GM19240 (cell line): Measurements from ENCODE around the gene SUSD3.

Source experiments
- DNase-seq: peaks from one replicate; pipeline ENCODE4 v3.0.0; 2011; ENCODE audit warnings: low spot score; ENCODE audit not compliant: insufficient read length

Gene SUSD3

DNA sequence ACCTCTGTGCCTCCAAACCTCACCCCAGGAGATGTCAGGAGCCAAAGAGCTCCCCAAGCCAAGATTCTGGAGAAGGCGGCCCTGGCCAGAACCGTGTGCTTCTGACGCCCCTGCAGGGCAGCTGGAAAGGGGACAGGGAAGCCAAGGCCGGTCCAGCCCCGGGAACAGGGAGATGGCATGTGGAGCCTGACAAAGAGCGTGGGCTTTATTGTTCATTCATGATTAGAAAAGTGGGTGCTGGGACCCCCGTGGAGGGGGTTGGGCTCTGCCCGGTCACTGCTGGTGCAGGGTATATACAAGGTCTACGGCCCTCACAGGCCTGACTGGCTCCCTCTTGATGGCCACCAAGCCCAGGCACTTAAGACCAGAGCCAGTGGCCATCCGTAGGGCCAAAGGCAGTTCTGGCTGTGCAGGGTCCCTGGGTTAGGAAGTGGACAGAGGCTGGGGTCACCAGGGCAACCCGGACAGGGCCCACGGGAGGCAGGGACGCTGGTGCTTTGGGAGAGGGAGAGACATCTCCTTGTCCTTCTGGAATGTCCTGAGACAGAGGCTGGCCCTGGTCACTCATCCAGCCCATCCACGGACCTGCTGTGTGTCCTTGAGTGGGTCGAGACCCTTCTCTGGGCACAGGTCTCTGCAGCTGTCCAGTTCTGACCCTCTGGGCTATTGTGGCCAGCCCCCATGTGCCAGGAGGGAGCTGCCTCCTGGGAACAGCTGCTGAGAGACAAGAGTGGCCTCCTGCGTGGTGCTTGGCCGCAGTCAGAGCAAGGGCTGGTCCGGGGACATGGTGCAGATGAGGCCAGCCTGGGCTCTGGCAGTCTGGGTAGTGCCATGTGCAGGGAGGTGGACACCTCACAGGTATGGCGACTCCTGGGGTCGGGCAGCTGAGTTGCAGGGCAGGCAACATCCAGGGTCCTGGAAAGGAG lies 63.1 kb downstream of the SUSD3 start:
- no peak for DNase-seq

DNA sequence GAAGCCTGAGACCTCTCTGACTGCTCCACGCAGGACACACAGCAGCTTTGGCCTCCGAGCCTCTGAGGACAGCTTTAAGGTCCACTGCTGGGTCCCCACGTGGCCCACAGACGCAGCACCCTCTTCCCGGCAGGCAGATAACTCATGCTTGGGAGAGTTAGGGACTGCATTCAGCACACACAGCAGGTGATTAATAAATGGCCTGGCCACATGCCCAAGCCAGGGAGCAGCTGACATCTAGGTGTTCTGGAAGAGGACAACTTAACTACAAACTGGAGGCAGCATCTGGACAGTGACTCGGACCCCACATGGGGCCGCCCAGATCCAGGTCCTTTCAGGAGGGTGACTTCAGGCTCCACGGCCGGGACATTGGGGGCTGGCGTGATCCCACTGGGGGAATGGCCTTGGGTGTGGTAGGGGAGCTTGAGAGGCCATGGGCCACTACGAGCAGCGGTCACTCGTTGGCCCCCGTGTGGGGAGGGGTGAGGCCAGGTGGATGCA lies 64.3 kb downstream of the SUSD3 start:
- DNase-seq, result no peak

DNA sequence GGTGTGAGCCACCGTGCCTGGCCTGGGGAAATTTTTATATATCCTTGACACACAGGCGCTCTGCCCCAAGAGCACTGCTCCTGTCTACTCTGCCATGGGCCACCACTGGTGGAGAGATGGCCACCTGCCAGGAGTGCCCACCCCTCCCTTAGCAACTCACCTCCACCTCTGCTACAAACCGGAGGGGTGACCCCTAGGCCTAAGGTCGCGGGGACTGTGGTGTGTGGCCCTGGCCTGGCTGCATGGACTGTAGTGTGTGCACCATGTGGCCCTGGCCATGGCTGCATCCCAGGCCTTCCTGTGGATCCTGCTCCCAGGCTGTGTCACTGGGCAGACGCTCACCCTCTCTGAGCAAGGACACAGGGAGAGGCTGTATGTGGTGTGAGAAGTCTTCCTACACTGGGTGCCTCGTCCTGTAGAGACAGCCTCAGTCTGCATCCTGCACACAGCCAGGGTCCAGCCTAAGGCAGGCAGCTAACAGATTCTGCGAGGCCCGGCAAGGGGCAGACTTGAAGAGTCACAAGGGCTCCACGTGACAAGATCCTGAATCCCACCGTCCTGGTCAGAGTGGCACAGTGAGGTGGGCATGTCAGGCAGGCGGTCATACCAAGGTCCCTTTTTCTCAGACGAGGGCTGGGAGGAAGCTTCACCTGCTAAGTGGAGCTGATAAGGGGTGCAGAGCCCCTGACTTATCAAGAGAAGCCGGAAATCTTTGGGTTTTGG lies 65.2 kb downstream of the SUSD3 start:
- DNase-seq, result no peak

GRCh38 chr9:93124793-93125192 lies 66.3 kb downstream of the SUSD3 start:
- no peak for DNase-seq

DNA sequence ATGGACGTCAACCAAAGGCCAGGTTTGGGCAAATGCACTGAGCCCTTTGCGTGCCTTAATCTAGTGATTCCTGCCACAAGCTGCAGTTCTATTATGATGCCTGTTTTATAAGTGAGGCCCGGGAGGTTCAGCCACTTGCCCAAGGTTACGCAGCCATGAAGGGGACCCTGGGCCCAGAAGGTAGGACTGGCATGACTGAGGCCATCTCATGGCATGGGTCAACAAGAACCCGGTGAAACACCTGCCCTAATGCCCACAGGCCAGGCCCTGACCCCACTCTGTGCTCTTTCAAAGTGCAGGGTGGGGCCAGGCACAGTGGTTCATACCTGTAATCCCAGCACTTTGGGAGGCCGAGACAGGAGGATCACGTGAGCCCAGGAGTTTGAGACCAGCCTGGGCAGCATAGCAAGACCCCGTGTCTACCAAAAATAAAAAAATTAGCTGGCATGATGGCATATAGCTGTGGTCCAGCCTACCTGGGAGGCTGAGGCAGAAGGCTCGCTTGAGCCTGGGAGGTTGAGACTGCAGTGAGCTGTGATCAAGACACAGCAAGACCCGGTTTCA lies 66.9 kb downstream of the SUSD3 start:
- DNase-seq, result no peak

DNA sequence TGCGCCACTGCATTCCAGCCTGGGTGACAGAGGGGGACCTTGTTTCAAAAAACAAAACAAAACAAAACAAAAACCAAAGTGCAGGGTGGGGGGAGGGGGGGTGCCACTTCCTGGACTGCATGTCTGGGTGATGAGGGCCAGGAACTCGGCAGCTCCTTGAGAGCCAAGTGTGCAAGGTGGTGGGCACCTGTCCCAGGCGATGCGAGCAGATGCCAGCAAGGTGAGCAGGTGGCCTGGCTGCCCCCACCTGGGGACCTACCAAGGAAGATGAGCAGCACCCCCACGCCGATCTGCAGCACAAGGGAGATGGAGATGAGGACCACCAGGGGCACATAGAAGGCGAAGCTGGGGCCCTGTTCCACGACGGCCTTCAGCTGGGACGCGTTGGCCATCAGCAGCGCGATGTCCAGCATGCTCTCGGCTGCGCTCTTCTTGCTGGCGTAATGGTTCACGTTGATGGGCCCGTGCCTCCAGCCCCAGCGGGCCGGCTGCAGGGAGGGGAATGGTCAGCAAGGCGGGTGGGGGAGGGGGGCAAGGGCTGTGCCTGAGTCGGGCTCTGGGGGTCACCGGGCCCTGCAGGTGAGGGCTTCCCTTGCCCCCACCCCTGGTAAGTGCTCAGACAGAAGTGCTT lies 67.8 kb downstream of the SUSD3 start:
- no peak for DNase-seq

DNA sequence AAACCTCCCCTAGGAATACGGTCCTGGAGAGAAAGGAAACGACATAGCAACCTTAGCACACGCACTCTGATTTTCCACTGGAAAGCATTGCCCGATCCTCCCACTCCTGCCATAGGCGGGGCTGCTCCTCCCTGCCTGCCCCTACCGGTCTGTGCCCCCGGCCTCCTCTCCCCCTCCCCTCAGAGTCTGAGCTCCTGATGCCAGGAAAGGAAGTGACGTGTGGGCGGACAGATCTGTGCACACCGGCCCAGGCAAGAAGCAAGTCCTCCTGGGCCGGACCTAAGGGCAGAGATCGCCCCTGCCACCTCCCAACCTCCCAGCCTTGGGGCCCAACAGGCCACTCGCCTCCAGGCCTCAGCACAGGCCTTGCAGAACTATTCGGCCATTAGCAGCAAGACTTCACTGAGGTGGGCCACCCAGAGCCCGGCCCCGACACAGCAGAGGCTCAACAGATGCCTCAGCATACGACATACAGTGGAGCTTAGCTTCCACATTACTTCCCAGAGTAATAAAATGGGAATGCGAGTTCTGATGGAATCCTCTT lies 68.4 kb downstream of the SUSD3 start:
- no peak for DNase-seq

GRCh38 chr9:93127395-93127911 lies 69.0 kb downstream of the SUSD3 start:
- DNase-seq, result no peak

DNA sequence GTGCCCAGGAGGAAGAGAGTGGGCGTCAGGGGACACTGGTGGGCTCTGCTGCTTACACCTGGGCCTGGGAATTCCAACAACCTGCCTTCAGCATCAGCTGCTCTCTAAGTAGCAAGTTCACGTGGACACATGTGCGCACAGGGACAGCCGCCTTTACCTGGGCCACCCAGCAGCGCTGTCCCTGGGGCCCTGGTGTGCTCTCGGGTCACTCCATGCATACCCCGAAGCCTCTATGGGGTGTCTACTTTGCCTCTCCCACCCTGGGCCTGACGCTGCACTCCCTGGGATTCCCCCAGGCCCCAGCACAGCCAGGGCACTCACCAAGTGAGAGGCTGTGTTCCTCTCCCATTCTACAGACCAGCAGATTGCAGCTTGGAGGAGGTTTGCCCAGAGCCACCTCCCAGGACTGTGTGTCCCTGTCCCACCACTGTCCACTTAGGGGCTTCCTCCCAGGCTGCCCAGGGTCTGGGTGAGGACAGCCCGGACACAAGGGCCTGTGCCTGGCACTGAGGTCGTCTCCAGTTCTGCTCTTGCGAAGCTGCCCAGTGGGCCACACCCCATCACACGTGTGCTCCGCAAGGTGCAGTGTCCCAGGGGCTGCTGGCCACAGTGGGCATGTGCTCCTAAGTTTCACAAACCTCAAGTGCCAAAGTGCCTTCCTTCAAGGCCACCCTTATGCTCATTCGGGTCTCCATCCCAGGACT lies 69.7 kb downstream of the SUSD3 start:
- no peak for DNase-seq

DNA sequence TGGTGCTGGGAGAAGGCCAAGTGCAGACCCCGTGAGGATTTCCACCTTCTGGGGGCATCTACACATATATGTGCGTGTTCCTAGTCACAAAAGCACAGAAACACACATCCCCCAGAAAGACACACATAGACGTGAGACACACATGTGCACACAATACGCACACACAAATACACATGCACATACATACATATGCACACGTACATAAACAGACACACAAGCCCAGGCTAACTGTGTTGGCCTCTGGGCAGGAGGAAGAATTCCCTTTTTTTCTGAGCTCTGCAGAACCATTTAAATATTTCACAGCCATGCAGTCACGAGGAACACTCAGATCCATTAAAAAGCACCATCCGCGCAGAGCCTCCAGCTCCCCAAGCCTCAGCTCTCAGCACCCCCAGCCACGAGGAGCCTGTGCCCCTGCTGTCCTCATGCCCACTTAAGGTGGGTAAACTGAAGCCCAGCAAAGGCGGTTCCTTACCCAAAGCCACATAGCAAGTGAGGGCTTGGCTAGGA lies 70.3 kb downstream of the SUSD3 start:
- DNase-seq, result no peak

DNA sequence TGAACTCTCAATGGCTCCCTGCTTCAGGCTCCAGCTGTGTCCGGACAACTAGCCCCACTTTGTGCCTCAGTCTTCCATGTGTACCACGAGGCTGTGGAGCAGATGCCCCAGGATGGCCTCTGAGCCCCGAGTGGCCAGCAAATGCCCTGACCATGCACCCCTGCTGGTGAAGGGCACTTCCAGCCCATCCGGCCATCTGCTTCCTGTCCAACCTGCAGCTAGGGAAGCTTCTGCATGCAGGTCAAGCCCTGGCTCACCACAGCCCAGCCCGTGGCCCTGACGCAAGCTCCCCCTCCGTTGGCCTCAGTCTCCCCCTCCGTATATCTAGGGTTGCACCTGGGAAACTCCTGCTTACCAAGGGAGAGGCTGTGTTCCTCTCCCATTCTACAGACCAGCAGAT lies 70.8 kb downstream of the SUSD3 start:
- no peak for DNase-seq

DNA sequence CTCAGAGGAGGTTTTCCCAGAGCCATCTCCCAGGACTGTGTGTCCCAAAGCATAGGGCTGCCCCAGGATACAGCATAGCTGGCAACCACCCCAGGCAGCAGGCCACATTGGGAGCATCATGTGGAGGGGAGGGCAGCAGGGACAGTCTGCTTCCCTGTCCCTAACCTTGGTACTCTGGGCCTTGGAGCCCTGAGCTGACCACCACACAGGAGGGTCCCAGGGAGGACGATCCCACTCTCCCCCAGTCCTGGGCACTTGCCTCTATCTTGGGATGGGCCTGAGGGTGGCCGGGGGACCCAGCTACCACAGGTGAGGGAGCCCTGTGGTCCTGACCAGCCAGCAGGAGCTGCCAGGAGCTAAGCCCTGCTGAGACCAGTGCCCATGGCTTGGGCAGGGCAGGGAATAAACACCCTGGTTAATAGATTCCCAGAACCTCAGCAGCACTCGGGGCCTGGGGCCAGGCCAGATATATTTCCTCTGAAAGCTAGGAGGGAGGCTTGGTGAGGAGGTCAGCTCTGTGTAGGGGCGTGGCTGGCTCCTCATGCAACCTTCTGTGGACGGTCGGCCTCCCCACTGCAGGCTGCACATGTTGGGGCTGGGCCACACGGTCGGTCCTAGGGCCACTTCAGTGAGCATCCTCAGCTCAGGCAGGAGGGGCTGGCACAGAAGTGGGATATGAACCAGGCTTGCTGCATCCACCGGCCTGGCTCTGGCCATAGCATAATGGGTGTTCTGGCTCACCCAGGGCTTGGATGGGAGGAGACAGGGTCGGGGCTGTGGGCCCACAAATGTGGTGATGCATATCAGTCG lies 71.4 kb downstream of the SUSD3 start:
- DNase-seq, result no peak

- no peak for DNase-seq
Measured at GRCh38 chr9:93130861-93131481, 72.5 kb downstream of the SUSD3 start.

DNA sequence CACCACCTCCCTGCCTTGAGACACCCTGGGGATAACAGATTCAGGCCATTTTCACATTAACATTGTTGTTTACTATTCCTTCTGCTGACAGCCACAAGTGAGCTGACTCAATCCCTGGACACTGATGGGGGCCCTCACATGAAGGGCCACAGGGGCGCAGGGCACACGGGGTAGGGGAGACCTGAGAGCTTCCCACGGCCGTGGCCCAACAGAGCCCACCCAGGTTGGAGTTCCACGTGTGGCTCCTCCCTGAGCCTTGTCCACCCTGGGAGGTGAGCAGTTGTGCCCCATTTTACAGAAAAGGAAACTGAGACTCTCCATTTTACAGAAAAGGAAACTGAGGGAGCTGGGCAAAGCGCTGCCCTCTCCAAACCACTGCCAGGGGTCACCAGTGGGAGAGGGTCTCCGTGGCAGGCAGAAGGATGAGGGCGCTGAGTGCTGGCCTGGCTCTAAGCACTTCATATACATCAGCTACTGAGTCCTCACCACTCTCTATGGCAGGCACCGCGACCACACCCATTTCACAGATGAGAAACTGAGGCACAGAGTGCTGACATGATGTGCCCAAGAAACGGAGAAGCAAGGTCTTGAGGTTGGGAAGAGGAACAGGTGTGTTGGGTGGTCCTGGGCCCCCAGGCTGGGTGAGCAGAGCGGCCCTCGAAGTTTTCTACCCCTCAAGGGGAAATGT lies 73.2 kb downstream of the SUSD3 start:
- no peak for DNase-seq

GRCh38 chr9:93132287-93132927 lies 73.9 kb downstream of the SUSD3 start:
- no peak for DNase-seq

- DNase-seq, result no peak
Measured at GRCh38 chr9:93132946-93133680, 74.6 kb downstream of the SUSD3 start.

DNA sequence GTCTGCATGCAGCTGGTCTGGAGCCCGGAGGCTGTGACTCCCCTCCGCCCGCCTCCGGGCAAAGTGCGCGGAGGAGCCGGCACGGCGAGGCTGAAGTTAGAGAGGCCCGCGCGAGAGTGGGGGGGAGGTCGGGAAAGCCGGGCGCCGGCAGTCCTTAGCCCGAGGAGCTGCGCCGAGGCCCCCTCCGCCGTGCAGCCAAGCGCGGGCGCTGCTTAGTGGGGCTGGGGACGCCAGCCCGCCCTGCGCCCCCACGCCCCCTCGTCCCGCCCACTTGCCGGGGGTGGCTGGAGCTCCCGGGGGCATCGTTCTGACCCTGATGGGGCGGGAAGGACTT lies 75.1 kb downstream of the SUSD3 start:
- DNase-seq, result no peak
